ENCODE data around the gene PCBP3. TPM values are rescaled to one million over a fixed set of nuclear protein-coding genes. Genes with fewer than 3 reads are reported as not detected.

PCBP3 gene
- total and polyA plus RNA-seq, 2 donors (not counting 3 experiments of a cell fraction or from before 2014, with no cell fraction given) = 0.06 to 1.1 TPM

DNA sequence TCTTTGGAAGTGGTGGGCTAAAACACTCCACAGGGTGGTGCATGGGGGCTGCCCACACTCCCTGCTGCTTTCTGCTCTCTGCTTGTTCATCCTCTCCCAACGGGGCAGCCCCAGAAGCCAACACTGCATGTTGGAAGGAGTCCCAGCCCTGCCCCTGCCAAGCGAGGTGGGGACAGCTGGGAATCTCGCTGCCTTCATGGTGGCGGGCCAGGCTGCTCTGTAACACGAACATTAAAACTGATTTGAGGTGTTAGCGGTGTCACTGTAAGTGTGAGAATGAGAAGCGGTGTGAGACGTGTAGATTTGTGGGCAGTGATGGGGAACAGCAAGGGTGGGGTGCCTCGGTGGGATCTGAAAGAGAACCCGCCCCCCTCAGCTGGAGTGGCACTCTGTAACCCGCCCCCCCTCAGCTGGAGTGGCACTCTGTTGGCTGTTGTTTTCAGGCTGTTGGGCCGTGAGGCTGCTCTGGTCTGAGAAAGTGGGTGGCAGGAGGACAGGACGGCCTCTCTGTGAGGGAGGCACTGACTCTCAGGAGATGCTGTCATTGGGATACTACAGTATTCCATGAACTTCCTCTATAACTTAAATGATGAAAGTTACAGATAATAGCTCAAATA lies 80.9 kb downstream of the PCBP3 start:
- H3K9me3 ChIP-seq (replicated peaks; ENCODE audit: control insufficient read depth, insufficient read depth, low read length) = no peaks in the 10 kb centered on the region
- H3K79me2 ChIP-seq (ENCODE audit: control insufficient read depth, insufficient read depth, low read length) = no peaks in the 10 kb centered on the region
- FAIRE-seq (no peak), DNase-seq (ENCODE audit: low read depth, low spot score) (no peak)
- no peak overlapping the region for H3K4me3 ChIP-seq (replicated peaks in 1 of 3; ENCODE audit: insufficient read depth in 1 of 3, low read depth in 1 of 3, low read length in 3 of 3)
- no peak overlapping the region for H3K9ac ChIP-seq (replicated peaks; ENCODE audit: extremely low read depth, insufficient read depth, low read length)
- H4K20me1 ChIP-seq (replicated peaks; ENCODE audit: control insufficient read depth, extremely low read depth, insufficient read depth, low read length) = no peaks in the 10 kb centered on the region
- intact Hi-C loops (cut with micrococcal nuclease) = no loop called here
- no TSS peak for BruUV-seq (replicated peaks)
- H3K4me1 ChIP-seq (ENCODE audit: control insufficient read depth, extremely low read depth, insufficient read depth, low read length) = no peaks in the 10 kb centered on the region
- POLR2A ChIA-PET = no interaction called here
- TF ChIP-seq EZH2 (IDR thresholded peaks at IDR 0.05; ENCODE audit: borderline replicate concordance, low read depth, low read length, severe bottlenecking) (no peak), GATA2 (IDR thresholded peaks at IDR 0.05; ENCODE audit: insufficient read depth, insufficient read length, low read depth, low read length) (no peak), POLR2AphosphoS5 (IDR thresholded peaks at IDR 0.05; ENCODE audit: insufficient read depth, low read depth, low read length) (no peak), POLR2A (IDR thresholded peaks at IDR 0.05; ENCODE audit: low read depth, low read length) (no peak), MYC (IDR thresholded peaks at IDR 0.05; ENCODE audit: low read depth, low read length) (no peak)
- TF ChIP-seq, protein P1, sequence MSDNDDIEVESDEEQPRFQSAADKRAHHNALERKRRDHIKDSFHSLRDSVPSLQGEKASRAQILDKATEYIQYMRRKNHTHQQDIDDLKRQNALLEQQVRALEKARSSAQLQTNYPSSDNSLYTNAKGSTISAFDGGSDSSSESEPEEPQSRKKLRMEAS (IDR thresholded peaks at IDR 0.05; ENCODE audit: insufficient read depth, insufficient read length) = no peak
- TF ChIP-seq, protein P2, sequence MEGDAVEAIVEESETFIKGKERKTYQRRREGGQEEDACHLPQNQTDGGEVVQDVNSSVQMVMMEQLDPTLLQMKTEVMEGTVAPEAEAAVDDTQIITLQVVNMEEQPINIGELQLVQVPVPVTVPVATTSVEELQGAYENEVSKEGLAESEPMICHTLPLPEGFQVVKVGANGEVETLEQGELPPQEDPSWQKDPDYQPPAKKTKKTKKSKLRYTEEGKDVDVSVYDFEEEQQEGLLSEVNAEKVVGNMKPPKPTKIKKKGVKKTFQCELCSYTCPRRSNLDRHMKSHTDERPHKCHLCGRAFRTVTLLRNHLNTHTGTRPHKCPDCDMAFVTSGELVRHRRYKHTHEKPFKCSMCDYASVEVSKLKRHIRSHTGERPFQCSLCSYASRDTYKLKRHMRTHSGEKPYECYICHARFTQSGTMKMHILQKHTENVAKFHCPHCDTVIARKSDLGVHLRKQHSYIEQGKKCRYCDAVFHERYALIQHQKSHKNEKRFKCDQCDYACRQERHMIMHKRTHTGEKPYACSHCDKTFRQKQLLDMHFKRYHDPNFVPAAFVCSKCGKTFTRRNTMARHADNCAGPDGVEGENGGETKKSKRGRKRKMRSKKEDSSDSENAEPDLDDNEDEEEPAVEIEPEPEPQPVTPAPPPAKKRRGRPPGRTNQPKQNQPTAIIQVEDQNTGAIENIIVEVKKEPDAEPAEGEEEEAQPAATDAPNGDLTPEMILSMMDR (IDR thresholded peaks at IDR 0.05; ENCODE audit: extremely low read depth in 1 of 2, insufficient read depth in 1 of 2, low read depth in 1 of 2, low read length in 2 of 2) = no peak
- H3K4me2 ChIP-seq (ENCODE audit: insufficient read depth, low read length) = no peak overlapping the region
- no peak overlapping the region for H3K27ac ChIP-seq (ENCODE audit: insufficient read depth, low read depth, low read length)
- peaks cover 2% of the 10 kb centered on the region in 2 experiments for H3K27me3 ChIP-seq (ENCODE audit: control insufficient read depth in 2 of 2, insufficient read depth in 2 of 2, low read length in 2 of 2)
- no peaks in the 10 kb centered on the region for H3K36me3 ChIP-seq (ENCODE audit: control insufficient read depth in 2 of 2, extremely low read depth in 1 of 2, insufficient read depth in 2 of 2, low read length in 2 of 2)
- dilution Hi-C loops (cut with MboI; ENCODE audit: extremely low pct_ligation_motif_present, low sequenced_read_pairs) = no loop called here
- no peak overlapping the region for H2AFZ ChIP-seq (ENCODE audit: low read depth, low read length)
- no peaks in the 10 kb centered on the region for H3K9me1 ChIP-seq (replicated peaks; ENCODE audit: control insufficient read depth, extremely low read depth, insufficient read depth, low read length)
- CTCF ChIA-PET = interaction anchor here (0.7 to 1.4 kb wide), 2 partner anchors 9 to 96 kb away, joined by 3 to 5 read pairs; no protein-coding TSS in a partner anchor

Data from endothelial cell of umbilical vein (primary cell).